Smooth muscle cell (in vitro differentiated cells): ENCODE results near the gene CCDC197. TPM values are rescaled to one million over a fixed set of nuclear protein-coding genes. Genes with fewer than 3 reads are reported as not detected.

Experiments
- DNase-seq: peaks from one replicate; lab custom pipeline; 2025; ENCODE audit not compliant: unreplicated experiment; lab: John Stamatoyannopoulos, UW
- H2AFZ ChIP-seq: fragments of 200-600 bp; sonication (generic); 2 replicates; pipeline ENCODE4 v1.6.0; 2016; ENCODE audit warnings: antibody characterized with exemption, low read depth, mild to moderate bottlenecking
- H3F3A ChIP-seq: fragments of 200-600 bp; sonication (generic); 2 replicates; pipeline ENCODE4 v1.6.0; 2017; ENCODE audit warnings: antibody characterized with exemption, low read depth
- H3K27ac ChIP-seq: fragments of 200-600 bp; sonication (generic); 2 replicates; pipeline ENCODE4 v1.5.1; 2016; ENCODE audit warnings: low read depth, mild to moderate bottlenecking
- H3K27me3 ChIP-seq: fragments of 200-600 bp; sonication (generic); 2 replicates; pipeline ENCODE4 v1.6.1; 2016; ENCODE audit warnings: low read depth, mild to moderate bottlenecking
- H3K36me3 ChIP-seq: fragments of 200-600 bp; sonication (generic); 2 replicates; pipeline ENCODE4 v1.5.1; 2016; ENCODE audit warnings: low read depth
- H3K4me1 ChIP-seq: fragments of 200-600 bp; sonication (generic); 2 replicates; pipeline ENCODE4 v1.5.1; 2016; ENCODE audit warnings: low read depth
- H3K4me2 ChIP-seq: fragments of 200-600 bp; sonication (generic); 2 replicates; pipeline ENCODE4 v1.6.0; 2016; ENCODE audit warnings: mild to moderate bottlenecking
- H3K4me3 ChIP-seq: fragments of 200-600 bp; sonication (generic); 2 replicates; pipeline ENCODE4 v1.5.1; 2016; ENCODE audit warnings: mild to moderate bottlenecking
- H3K79me2 ChIP-seq: fragments of 200-600 bp; sonication (generic); 2 replicates; pipeline ENCODE4 v1.6.0; 2016; ENCODE audit warnings: low read depth, mild to moderate bottlenecking
- H3K9ac ChIP-seq: fragments of 200-600 bp; sonication (generic); 2 replicates; pipeline ENCODE4 v1.6.0; 2016; ENCODE audit warnings: low read depth
- H3K9me3 ChIP-seq: fragments of 200-600 bp; sonication (generic); replicated peaks from 2 replicates; pipeline ENCODE4 v1.5.1; 2016; ENCODE audit warnings: low read depth
- H4K20me1 ChIP-seq: fragments of 200-600 bp; sonication (generic); 2 replicates; pipeline ENCODE4 v1.6.0; 2016; ENCODE audit warnings: low read depth
- WGBS: methylation state at CpG from one replicate; pipeline ENCODE4 v1.1.7; 2016; ENCODE audit warnings: low lambda C conversion rate; 5-methylcytosine and 5-hydroxymethylcytosine counted together
- polyA plus RNA-seq: library from polyadenylated mRNA; unstranded; fragments of >200 nt; fragmentation: Nextera tagmentation; extraction: Ambion mirVana; gene quantifications from 2 replicates; pipeline ENCODE4 v1.2.1, GENCODE V29; 2016
- total RNA-seq: library from RNA; depleted of rRNA; stranded (reverse); fragments of >200 nt; gene quantifications from 2 replicates; pipeline ENCODE4 v1.2.3, GENCODE V29; 2014
- TF ChIP-seq, protein P1 (sequence below): fragments of 200-600 bp; sonication (generic); IDR thresholded peaks from 2 replicates; pipeline ENCODE4 v1.5.1; 2017; ENCODE audit warnings: borderline replicate concordance, mild to moderate bottlenecking, antibody characterized with exemption; ENCODE audit not compliant: insufficient read depth, poor library complexity, severe bottlenecking

The CCDC197 gene
- total and polyA plus RNA-seq, 2 experiments from 2014 or later, result not detected

DNA sequence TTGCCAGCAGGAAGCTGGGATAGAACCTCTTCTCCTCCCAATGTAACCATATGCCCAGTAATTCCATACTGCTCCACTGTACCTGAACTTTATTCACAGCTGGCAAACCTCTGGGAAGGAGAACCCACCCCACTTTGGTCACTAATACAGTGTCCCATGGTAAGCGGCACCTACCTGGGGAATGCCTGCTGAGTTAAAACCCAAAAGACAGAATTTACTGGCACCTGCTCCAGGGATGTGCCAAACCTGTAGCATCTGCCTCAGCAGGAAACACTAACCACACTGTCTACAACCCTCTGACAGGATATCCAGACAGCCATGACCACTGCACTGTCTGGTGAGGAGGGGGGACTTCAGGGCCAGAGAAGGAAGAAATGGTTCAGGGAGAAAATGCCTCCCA lies 57.3 kb downstream of the CCDC197 start:
- H3K36me3 ChIP-seq, result peaks cover 16% of the 10 kb centered on the region
- H3K79me2 ChIP-seq, result no peaks in the 10 kb centered on the region
- TF ChIP-seq, protein P1, sequence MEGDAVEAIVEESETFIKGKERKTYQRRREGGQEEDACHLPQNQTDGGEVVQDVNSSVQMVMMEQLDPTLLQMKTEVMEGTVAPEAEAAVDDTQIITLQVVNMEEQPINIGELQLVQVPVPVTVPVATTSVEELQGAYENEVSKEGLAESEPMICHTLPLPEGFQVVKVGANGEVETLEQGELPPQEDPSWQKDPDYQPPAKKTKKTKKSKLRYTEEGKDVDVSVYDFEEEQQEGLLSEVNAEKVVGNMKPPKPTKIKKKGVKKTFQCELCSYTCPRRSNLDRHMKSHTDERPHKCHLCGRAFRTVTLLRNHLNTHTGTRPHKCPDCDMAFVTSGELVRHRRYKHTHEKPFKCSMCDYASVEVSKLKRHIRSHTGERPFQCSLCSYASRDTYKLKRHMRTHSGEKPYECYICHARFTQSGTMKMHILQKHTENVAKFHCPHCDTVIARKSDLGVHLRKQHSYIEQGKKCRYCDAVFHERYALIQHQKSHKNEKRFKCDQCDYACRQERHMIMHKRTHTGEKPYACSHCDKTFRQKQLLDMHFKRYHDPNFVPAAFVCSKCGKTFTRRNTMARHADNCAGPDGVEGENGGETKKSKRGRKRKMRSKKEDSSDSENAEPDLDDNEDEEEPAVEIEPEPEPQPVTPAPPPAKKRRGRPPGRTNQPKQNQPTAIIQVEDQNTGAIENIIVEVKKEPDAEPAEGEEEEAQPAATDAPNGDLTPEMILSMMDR, result no peak

DNA sequence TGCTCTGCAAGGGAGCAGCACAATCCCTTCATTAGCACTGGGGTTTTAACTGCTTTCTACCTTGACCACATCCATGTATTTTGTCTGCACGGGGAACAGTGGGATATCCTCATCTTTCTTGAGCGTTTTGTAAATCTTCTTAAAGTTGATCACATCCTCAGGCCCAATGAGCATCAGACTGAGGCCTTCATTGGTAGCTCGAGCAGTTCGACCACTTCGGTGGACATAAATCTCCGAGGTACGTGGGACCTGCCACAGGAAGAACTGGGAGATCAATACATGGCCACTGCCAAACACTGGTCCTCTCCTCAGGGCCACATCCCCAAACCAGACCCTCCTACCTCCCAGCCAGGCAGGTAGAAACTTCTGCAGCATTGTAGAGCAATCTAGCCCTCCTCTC lies 57.8 kb downstream of the CCDC197 start:
- DNase-seq, result no peak
- H3K79me2 ChIP-seq, result no peaks in the 10 kb centered on the region
- WGBS, result 98% methylated on average over 7 of the region's 7 CpGs
- H2AFZ ChIP-seq, result no peak overlapping the region
- H3K4me1 ChIP-seq, result no peaks in the 10 kb centered on the region
- no peak overlapping the region for H3K27ac ChIP-seq
- H3K9ac ChIP-seq, result no peak overlapping the region
- H3K4me3 ChIP-seq, result no peak overlapping the region
- H3K36me3 ChIP-seq, result peaks cover 21% of the 10 kb centered on the region
- H3K27me3 ChIP-seq, result no peaks in the 10 kb centered on the region
- H3K9me3 ChIP-seq, result no peaks in the 10 kb centered on the region
- TF ChIP-seq, protein P1, result no peak
- H3F3A ChIP-seq, result no peaks in the 10 kb centered on the region
- peaks cover 26% of the 10 kb centered on the region for H4K20me1 ChIP-seq
- no peak overlapping the region for H3K4me2 ChIP-seq

More for the DNA sequence above, 57.3 kb downstream of the CCDC197 start:
- no peaks in the 10 kb centered on the region for H3F3A ChIP-seq
- no peaks in the 10 kb centered on the region for H3K9me3 ChIP-seq
- H2AFZ ChIP-seq, result no peak overlapping the region
- 100% methylated on average over 1 of the region's 1 CpG for WGBS
- DNase-seq, result no peak
- H3K4me2 ChIP-seq, result no peak overlapping the region
- H3K27me3 ChIP-seq, result no peaks in the 10 kb centered on the region
- no peaks in the 10 kb centered on the region for H3K4me1 ChIP-seq
- H3K4me3 ChIP-seq, result no peak overlapping the region
- H3K9ac ChIP-seq, result no peak overlapping the region
- no peak overlapping the region for H3K27ac ChIP-seq
- peaks cover 22% of the 10 kb centered on the region for H4K20me1 ChIP-seq

DNA sequence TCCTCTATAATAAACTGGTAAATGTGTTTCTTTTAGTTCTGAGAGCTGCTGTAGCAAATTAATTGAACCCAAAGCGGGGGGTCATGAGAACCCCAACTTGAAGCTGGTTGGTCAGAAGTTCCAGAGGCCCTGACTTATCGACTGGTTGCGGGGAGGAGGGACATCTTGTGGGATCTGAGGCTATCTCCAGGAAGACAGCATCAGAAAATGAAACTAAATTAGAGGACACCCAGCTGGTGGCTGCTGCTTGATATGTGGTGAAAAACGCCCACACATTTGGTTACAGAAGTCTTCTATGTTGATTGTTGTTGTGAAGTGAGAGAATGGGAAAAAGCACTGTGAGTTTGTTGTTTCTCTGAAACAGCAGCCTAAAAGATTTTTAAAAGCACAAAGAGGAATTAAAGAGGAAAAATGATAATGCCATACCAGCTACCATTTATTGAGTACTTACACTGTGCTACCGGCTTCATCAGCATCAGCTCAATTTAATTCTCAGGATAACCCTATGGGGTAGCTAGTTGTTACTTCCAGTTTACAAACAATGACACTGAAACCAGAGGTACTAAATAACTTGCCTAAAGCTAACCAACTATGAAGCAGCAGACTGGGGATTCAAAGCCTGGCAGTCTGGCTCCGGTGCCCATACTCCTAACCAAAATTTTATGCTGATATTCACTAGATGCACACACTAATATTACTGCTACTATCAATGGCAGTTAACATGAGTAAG lies 59.6 kb downstream of the CCDC197 start:
- Histone ChIP-seq H3K4me3 (no peak overlapping the region), H3K4me2 (no peak overlapping the region), H3K36me3 (peaks cover 26% of the 10 kb centered on the region), H3K9ac (no peak overlapping the region), H3K27ac (no peak overlapping the region), H3K9me3 (no peaks in the 10 kb centered on the region), H3K4me1 (no peaks in the 10 kb centered on the region), H3K79me2 (no peaks in the 10 kb centered on the region), H4K20me1 (peaks cover 39% of the 10 kb centered on the region), H3F3A (no peaks in the 10 kb centered on the region), H3K27me3 (no peaks in the 10 kb centered on the region), H2AFZ (no peak overlapping the region)
- DNase-seq, result no peak
- TF ChIP-seq, protein P1, result no peak
- WGBS, result 94% methylated on average over 6 of the region's 6 CpGs
